Fibroblast of the conjunctiva (primary cell): ENCODE results near the gene POLD1.
"Not testable (repeated sequence)": the region's sequence is repeated elsewhere in the genome, so short reads cannot be mapped to it uniquely, and the experiment has no call there.

Experiments used
- DNase-seq: peaks from one replicate; pipeline ENCODE4 v3.0.0-alpha.2; 2010; ENCODE audit warnings: low read depth

Gene POLD1

GRCh38 chr19:50365434-50366306 is 18.5 kb upstream of the POLD1 start, which contains the start of gene NAPSA:
Gene NAPSA (minus strand): TSS chr19:50365639. CDS start chr19:50365621, 18 bp downstream.
- DNase-seq: no peak

GRCh38 chr19:50368649-50369570 is 15.2 kb upstream of the POLD1 start:
- DNase-seq: peak; percentile 77

- no peak for DNase-seq
These were observed 12.2 kb upstream of the POLD1 start for GRCh38 chr19:50371914-50372475.

GRCh38 chr19:50376166-50377050 is 7.7 kb upstream of the POLD1 start, which contains the start of gene NR1H2:
Gene NR1H2 (plus strand): TSS chr19:50376457. CDS start chr19:50377606, 1,149 bp downstream.
- peak; percentile 97 for DNase-seq

- DNase-seq: no peak
These were observed 7.1 kb upstream of the POLD1 start for GRCh38 chr19:50377051-50377461.

GRCh38 chr19:50377517-50377916 is 6.6 kb upstream of the POLD1 start:
- no peak for DNase-seq

GRCh38 chr19:50378169-50378862 is 5.8 kb upstream of the POLD1 start:
- DNase-seq: no peak

- DNase-seq: no peak
These were observed 5.3 kb upstream of the POLD1 start for GRCh38 chr19:50378863-50379236.

GRCh38 chr19:50379602-50380001 is 4.5 kb upstream of the POLD1 start:
- no peak for DNase-seq

GRCh38 chr19:50380137-50380536 is 4.0 kb upstream of the POLD1 start:
- DNase-seq: no peak

GRCh38 chr19:50380751-50381151 is 3.4 kb upstream of the POLD1 start:
- no peak for DNase-seq

- DNase-seq: no peak
These were observed 2.0 kb upstream of the POLD1 start for GRCh38 chr19:50381881-50382729.

GRCh38 chr19:50383001-50383851 is 921 bp upstream of the POLD1 start:
- DNase-seq: no peak

- DNase-seq: no peak
These were observed 763 bp downstream of the POLD1 start for GRCh38 chr19:50384685-50385535.

- no peak for DNase-seq
These were observed 3.2 kb downstream of the POLD1 start for GRCh38 chr19:50387176-50387867.

GRCh38 chr19:50387868-50388245 is 3.7 kb downstream of the POLD1 start:
- DNase-seq: no peak

GRCh38 chr19:50390295-50390694 is 6.1 kb downstream of the POLD1 start:
- DNase-seq: not testable (repeated sequence)
